CD1c-positive myeloid dendritic cell (primary cell): Measurements from ENCODE around the gene LARP4B.

Experiments
- DNase-seq: peaks from one replicate; pipeline ENCODE4 v3.0.0-alpha.2; 2016; ENCODE audit errors: extremely low spot score

Gene LARP4B

GRCh38 chr10:807163-807957, 124.1 kb downstream of the LARP4B start:
- DNase-seq = no peak

- DNase-seq = no peak
Observed at GRCh38 chr10:806451-807162, 124.9 kb downstream of the LARP4B start.

GRCh38 chr10:805620-806305, 125.7 kb downstream of the LARP4B start:
- DNase-seq = no peak

- peak; percentile 38 for DNase-seq
Observed at GRCh38 chr10:804787-805619, 126.5 kb downstream of the LARP4B start.

- no peak for DNase-seq
Observed at GRCh38 chr10:804191-804781, 127.2 kb downstream of the LARP4B start.

GRCh38 chr10:803041-803741, 128.3 kb downstream of the LARP4B start:
- DNase-seq = no peak

- DNase-seq = no peak
Observed at GRCh38 chr10:802506-802905, 129.0 kb downstream of the LARP4B start.

- no peak for DNase-seq
Observed at GRCh38 chr10:797179-797578, 134.3 kb downstream of the LARP4B start.

- DNase-seq = no peak
Observed at GRCh38 chr10:796233-796632, 135.3 kb downstream of the LARP4B start.

GRCh38 chr10:794382-794956, 137.0 kb downstream of the LARP4B start:
- no peak for DNase-seq

- DNase-seq = no peak
Observed at GRCh38 chr10:792792-793100, 138.8 kb downstream of the LARP4B start.

- no peak for DNase-seq
Observed at GRCh38 chr10:792083-792791, 139.3 kb downstream of the LARP4B start.

GRCh38 chr10:791639-792038, 139.9 kb downstream of the LARP4B start:
- DNase-seq = no peak

- no peak for DNase-seq
Observed at GRCh38 chr10:790821-791551, 140.5 kb downstream of the LARP4B start.

GRCh38 chr10:789831-790701, 141.4 kb downstream of the LARP4B start:
- no peak for DNase-seq

- peak; percentile 34 for DNase-seq
Observed at GRCh38 chr10:788796-789748, 142.4 kb downstream of the LARP4B start.
